Measurements from ENCODE around the gene RAMP3.

Gene RAMP3

DNA sequence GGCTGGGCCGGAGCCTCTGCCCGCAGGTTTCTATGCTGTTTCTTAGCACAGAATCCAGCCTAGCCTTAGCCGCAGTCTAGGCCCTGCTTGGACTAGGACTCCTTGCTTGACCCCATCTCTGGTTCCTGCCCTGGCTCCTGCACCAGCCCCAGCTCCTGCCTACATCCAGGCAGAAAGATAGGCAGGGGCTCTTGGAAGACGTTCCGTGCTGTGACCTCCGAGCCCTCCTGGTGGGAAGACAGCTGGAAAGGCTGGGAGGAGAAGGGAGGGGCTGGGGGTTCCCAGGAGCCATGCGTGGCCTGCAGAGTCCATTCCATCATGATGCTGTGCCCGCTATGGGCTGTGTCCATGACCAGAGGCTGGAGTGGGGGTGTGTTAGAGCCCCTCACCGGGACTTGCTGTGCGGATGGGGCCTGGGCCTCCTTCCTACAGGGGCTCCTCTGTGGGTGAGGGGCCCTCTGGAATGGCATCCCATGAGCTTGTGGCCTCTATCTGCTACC, 26.2 kb downstream of the RAMP3 start:
- Histone ChIP-seq H3K4me3 (ENCODE audit: low read depth, low read length) (no peak overlapping the region), H3K27me3 (ENCODE audit: control insufficient read depth, insufficient read depth, low read length) (no peaks in the 10 kb centered on the region), H2AFZ (no peak overlapping the region), H3K4me1 (no peaks in the 10 kb centered on the region), H3K36me3 (ENCODE audit: control insufficient read depth, insufficient read depth, low read length) (no peaks in the 10 kb centered on the region), H3K9ac (no peak overlapping the region), H3K27ac (no peak overlapping the region), H3K79me2 (no peaks in the 10 kb centered on the region), H3K9me3 (ENCODE audit: control insufficient read depth, low read length) (no peaks in the 10 kb centered on the region), H3K4me2 (ENCODE audit: low read length) (no peak overlapping the region)
- TF ChIP-seq, protein P1, sequence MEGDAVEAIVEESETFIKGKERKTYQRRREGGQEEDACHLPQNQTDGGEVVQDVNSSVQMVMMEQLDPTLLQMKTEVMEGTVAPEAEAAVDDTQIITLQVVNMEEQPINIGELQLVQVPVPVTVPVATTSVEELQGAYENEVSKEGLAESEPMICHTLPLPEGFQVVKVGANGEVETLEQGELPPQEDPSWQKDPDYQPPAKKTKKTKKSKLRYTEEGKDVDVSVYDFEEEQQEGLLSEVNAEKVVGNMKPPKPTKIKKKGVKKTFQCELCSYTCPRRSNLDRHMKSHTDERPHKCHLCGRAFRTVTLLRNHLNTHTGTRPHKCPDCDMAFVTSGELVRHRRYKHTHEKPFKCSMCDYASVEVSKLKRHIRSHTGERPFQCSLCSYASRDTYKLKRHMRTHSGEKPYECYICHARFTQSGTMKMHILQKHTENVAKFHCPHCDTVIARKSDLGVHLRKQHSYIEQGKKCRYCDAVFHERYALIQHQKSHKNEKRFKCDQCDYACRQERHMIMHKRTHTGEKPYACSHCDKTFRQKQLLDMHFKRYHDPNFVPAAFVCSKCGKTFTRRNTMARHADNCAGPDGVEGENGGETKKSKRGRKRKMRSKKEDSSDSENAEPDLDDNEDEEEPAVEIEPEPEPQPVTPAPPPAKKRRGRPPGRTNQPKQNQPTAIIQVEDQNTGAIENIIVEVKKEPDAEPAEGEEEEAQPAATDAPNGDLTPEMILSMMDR (IDR thresholded peaks at IDR 0.05) = no peak

DNA sequence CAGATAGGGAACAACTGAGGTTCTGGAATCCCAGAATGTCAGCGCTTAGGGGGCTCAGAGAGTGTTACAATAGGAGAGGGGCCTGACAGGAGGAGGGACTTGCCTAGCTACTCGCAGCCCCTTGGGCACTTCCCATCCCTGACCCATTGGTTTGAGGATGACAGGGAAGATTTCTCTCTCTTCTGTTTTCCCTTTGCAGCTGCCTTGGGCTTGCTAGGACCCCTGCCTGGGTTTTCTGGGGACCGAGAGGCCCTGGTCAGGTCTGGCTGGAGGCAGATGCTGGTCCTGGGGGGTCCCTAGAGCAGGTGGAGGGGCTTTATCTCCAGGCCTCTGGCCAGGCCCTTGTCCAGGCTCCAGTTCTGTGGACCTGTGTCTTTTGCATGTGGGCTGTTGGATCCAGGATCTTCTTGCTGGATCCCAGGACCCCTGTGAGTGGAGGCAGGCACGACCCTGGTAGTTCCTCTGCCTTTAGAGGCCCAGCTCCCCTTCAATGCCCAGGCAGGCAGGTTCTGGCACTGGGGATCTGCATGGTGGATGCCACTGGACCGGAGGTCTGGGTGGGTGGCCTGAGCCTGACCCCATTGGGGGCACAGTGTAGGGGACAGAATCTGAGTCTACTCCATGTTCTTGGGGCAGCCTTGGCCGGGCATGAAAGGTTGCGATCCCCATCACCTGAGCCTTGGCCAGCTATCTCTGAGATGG, 26.9 kb downstream of the RAMP3 start:
- Histone ChIP-seq H3K27ac (no peak overlapping the region), H3K4me1 (no peaks in the 10 kb centered on the region), H3K36me3 (ENCODE audit: control insufficient read depth, insufficient read depth, low read length) (no peaks in the 10 kb centered on the region), H3K9me3 (ENCODE audit: control insufficient read depth, low read length) (no peaks in the 10 kb centered on the region), H3K4me3 (ENCODE audit: low read depth, low read length) (no peak overlapping the region), H3K9ac (no peak overlapping the region), H3K4me2 (ENCODE audit: low read length) (no peak overlapping the region), H3K79me2 (no peaks in the 10 kb centered on the region), H2AFZ (no peak overlapping the region), H3K27me3 (ENCODE audit: control insufficient read depth, insufficient read depth, low read length) (no peaks in the 10 kb centered on the region)
- TF ChIP-seq, protein P1 (IDR thresholded peaks at IDR 0.05) = no peak

DNA sequence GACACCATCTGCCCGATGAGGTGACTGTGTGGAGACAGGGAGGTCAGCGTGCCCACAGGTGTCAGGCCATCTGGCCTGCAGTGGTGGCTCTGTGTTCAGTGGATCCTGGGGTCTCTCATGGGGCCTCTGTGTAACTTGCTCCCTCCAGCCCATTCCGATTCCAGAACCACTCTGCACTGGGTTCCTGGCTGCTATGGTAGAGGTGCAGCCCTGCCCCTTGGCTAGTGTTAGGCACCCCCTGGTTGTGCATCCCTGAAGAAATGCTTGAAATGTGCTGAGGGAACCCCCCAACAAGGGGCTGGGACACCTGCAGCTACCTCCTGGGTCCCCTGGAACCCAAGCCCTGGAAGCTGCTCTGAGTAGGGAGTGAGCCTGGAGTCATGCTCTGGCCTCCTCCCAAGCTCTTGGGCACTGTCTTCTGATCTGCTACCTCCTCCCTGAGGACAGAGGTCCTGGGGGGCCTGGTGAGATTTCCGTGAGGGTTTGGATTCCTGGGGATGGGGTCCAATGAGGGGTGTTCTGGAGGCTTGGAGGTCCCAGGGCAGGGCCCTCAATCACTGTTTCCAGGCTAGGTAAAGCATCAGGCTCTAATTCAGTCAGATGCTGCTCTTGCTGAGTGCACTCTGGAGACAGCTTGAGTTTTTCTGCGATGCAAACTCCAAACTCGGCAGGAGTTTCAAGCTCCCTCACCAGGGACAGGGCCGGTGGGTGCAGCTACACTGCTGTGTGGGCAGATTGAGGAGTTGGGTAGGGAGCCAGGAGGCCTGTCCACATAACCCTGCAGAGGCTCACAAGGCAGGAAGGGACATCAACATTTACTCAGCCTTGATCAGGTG, 27.7 kb downstream of the RAMP3 start:
- TF ChIP-seq, protein P1 (IDR thresholded peaks at IDR 0.05) = no peak
- Histone ChIP-seq H3K27me3 (ENCODE audit: control insufficient read depth, insufficient read depth, low read length) (no peaks in the 10 kb centered on the region), H3K79me2 (no peaks in the 10 kb centered on the region), H3K9me3 (ENCODE audit: control insufficient read depth, low read length) (no peaks in the 10 kb centered on the region), H3K36me3 (ENCODE audit: control insufficient read depth, insufficient read depth, low read length) (no peaks in the 10 kb centered on the region), H3K4me1 (no peaks in the 10 kb centered on the region), H3K9ac (no peak overlapping the region), H3K4me2 (ENCODE audit: low read length) (no peak overlapping the region), H3K27ac (no peak overlapping the region), H2AFZ (no peak overlapping the region), H3K4me3 (ENCODE audit: low read depth, low read length) (no peak overlapping the region)

DNA sequence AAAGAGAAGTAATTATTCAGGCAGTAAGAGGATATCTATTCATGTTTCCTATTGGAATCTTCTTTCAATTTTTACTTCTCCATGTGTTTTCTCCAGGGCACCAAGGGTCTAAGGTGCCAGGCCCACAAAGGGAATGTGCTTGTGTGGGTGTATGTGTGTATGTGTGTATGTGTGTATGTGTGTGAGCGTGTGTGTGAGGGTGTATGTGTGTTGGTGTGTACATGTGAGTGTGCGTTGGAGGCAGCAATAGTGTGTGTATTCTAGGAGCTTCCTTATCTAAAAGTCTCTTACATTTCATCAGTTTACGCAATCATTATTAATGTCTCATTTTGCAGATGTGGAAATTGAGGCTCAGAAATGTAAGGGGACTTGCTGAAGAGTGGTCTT, 28.3 kb downstream of the RAMP3 start:
- H3K9me3 ChIP-seq (ENCODE audit: control insufficient read depth, low read length) = no peaks in the 10 kb centered on the region
- no peaks in the 10 kb centered on the region for H3K36me3 ChIP-seq (ENCODE audit: control insufficient read depth, insufficient read depth, low read length)
- no peak overlapping the region for H2AFZ ChIP-seq
- TF ChIP-seq, protein P1 (IDR thresholded peaks at IDR 0.05) = no peak
- H3K27ac ChIP-seq = no peak overlapping the region
- H3K79me2 ChIP-seq = no peaks in the 10 kb centered on the region
- no peaks in the 10 kb centered on the region for H3K27me3 ChIP-seq (ENCODE audit: control insufficient read depth, insufficient read depth, low read length)
- no peak overlapping the region for H3K4me2 ChIP-seq (ENCODE audit: low read length)
- no peak overlapping the region for H3K4me3 ChIP-seq (ENCODE audit: low read depth, low read length)
- no peaks in the 10 kb centered on the region for H3K4me1 ChIP-seq
- H3K9ac ChIP-seq = no peak overlapping the region
